Thyroid gland (tissue), 4 donors: Measurements from ENCODE around the gene ACOT13.

Experiments
- POLR2A ChIP-seq, 2 donors: fragments of 450-650 bp; IDR thresholded peaks; one replicate each; pipeline ENCODE4 v1.6.1; 2017; ENCODE audit warnings: antibody characterized with exemption in 2 of 2, mild to moderate bottlenecking in 2 of 2, moderate library complexity in 1 of 2
- TF ChIP-seq, protein P1 (sequence below), 6 experiments: fragments of 200-600 bp in 3 of 6; fragments of 450-650 bp in 3 of 6; sonication (generic) in 3 of 6; IDR thresholded peaks; one replicate each; pipeline ENCODE4 v1.5.1; 2016 to 2019; ENCODE audit warnings: antibody characterized with exemption in 6 of 6, mild to moderate bottlenecking in 2 of 6, inconsistent platforms in 1 of 6, moderate library complexity in 1 of 6

DNA sequence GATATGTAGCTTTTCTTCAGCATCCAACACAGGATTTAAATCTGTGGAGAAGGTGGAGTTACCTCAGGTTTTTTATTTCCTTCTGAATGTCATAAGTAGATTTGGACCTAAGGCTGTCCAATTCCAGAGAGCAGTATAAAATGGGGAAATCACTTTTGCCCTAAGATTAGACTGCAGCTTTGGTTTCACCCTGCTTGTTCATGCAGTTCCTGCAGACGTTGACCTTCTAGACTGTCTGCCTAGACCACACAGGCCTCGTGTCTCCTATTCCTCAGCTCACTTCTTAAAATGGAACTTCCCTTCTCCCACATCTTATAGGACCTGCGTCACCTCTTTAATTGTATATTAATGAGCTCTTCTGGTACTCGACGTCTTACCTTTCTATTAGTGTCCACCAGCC lies 78.0 kb downstream of the ACOT13 start:
- TF ChIP-seq, protein P1, sequence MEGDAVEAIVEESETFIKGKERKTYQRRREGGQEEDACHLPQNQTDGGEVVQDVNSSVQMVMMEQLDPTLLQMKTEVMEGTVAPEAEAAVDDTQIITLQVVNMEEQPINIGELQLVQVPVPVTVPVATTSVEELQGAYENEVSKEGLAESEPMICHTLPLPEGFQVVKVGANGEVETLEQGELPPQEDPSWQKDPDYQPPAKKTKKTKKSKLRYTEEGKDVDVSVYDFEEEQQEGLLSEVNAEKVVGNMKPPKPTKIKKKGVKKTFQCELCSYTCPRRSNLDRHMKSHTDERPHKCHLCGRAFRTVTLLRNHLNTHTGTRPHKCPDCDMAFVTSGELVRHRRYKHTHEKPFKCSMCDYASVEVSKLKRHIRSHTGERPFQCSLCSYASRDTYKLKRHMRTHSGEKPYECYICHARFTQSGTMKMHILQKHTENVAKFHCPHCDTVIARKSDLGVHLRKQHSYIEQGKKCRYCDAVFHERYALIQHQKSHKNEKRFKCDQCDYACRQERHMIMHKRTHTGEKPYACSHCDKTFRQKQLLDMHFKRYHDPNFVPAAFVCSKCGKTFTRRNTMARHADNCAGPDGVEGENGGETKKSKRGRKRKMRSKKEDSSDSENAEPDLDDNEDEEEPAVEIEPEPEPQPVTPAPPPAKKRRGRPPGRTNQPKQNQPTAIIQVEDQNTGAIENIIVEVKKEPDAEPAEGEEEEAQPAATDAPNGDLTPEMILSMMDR (IDR thresholded peaks at IDR 0.05) = no peak
- TF ChIP-seq POLR2A (IDR thresholded peaks at IDR 0.05) = no peak
